Measurements from ENCODE around the gene ZFYVE9. TPM values are rescaled to one million over a fixed set of nuclear protein-coding genes. Genes with fewer than 3 reads are reported as not detected.

Gene ZFYVE9
- total RNA-seq, 1 experiment from 2014 or later: 18.0 TPM

DNA sequence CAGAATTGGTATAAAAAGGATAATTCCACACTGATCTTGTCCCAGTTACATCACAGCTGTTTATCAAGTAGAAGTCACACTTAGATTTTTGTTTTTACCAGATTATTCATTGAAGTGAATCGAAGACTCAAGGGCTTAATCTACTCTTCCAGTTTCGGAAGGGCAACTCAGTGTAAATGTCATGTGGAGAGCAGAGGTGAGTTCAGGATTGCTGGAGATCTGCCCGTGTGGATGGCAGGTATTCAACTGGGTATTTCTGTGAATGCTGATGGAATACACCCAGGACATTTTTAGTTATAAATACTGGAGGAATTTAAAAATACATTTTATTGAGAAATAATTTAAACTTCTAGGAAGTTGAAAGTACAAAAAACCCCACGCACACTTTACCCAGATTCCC, 204.8 kb downstream of the ZFYVE9 start:
- no peaks in the 10 kb centered on the region for H3K27me3 ChIP-seq (ENCODE audit: control insufficient read depth, insufficient read depth, low read length)
- in situ Hi-C loops (cut with HindIII; ENCODE audit: low pct_unique_long_range_greater_than_20kb, low sequenced_read_pairs) (no loop called here), intact Hi-C loops (cut with micrococcal nuclease; ENCODE audit: unreplicated experiment) (no loop called here)
- ChIA-PET CTCF (no interaction called here), POLR2A (no interaction called here)
- H3K9me3 ChIP-seq (ENCODE audit: control insufficient read depth, insufficient read depth, low read depth, low read length): no peaks in the 10 kb centered on the region
- H3K4me3 ChIP-seq (ENCODE audit: low read depth in 2 of 2, low read length in 2 of 2): no peak overlapping the region
- H3K27ac ChIP-seq (ENCODE audit: low read length): no peak overlapping the region
- H3K36me3 ChIP-seq (ENCODE audit: control insufficient read depth, insufficient read depth, low read length): no peaks in the 10 kb centered on the region
- H3K4me1 ChIP-seq (ENCODE audit: control insufficient read depth, insufficient read depth, low read length): no peaks in the 10 kb centered on the region
- TF ChIP-seq SIN3A (IDR thresholded peaks at IDR 0.05; ENCODE audit: borderline replicate concordance, insufficient read depth, low read depth, low read length): no peak
- TF ChIP-seq TCF7L2 (IDR thresholded peaks at IDR 0.05; ENCODE audit: low read depth, low read length): no peak
- TF ChIP-seq, protein P1, sequence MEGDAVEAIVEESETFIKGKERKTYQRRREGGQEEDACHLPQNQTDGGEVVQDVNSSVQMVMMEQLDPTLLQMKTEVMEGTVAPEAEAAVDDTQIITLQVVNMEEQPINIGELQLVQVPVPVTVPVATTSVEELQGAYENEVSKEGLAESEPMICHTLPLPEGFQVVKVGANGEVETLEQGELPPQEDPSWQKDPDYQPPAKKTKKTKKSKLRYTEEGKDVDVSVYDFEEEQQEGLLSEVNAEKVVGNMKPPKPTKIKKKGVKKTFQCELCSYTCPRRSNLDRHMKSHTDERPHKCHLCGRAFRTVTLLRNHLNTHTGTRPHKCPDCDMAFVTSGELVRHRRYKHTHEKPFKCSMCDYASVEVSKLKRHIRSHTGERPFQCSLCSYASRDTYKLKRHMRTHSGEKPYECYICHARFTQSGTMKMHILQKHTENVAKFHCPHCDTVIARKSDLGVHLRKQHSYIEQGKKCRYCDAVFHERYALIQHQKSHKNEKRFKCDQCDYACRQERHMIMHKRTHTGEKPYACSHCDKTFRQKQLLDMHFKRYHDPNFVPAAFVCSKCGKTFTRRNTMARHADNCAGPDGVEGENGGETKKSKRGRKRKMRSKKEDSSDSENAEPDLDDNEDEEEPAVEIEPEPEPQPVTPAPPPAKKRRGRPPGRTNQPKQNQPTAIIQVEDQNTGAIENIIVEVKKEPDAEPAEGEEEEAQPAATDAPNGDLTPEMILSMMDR (IDR thresholded peaks at IDR 0.05): no peak
- TF ChIP-seq POLR2AphosphoS5 (IDR thresholded peaks at IDR 0.05; ENCODE audit: low read depth, low read length): no peak
- TF ChIP-seq, protein P2, sequence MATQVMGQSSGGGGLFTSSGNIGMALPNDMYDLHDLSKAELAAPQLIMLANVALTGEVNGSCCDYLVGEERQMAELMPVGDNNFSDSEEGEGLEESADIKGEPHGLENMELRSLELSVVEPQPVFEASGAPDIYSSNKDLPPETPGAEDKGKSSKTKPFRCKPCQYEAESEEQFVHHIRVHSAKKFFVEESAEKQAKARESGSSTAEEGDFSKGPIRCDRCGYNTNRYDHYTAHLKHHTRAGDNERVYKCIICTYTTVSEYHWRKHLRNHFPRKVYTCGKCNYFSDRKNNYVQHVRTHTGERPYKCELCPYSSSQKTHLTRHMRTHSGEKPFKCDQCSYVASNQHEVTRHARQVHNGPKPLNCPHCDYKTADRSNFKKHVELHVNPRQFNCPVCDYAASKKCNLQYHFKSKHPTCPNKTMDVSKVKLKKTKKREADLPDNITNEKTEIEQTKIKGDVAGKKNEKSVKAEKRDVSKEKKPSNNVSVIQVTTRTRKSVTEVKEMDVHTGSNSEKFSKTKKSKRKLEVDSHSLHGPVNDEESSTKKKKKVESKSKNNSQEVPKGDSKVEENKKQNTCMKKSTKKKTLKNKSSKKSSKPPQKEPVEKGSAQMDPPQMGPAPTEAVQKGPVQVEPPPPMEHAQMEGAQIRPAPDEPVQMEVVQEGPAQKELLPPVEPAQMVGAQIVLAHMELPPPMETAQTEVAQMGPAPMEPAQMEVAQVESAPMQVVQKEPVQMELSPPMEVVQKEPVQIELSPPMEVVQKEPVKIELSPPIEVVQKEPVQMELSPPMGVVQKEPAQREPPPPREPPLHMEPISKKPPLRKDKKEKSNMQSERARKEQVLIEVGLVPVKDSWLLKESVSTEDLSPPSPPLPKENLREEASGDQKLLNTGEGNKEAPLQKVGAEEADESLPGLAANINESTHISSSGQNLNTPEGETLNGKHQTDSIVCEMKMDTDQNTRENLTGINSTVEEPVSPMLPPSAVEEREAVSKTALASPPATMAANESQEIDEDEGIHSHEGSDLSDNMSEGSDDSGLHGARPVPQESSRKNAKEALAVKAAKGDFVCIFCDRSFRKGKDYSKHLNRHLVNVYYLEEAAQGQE (IDR thresholded peaks at IDR 0.05; ENCODE audit: insufficient read depth in 1 of 2, low read depth in 2 of 2, low read length in 1 of 2): no peak
- DNase-seq (ENCODE audit: low read depth, low spot score): no peak
- BruUV-seq (replicated peaks): no TSS peak
- no peak for ATAC-seq

DNA sequence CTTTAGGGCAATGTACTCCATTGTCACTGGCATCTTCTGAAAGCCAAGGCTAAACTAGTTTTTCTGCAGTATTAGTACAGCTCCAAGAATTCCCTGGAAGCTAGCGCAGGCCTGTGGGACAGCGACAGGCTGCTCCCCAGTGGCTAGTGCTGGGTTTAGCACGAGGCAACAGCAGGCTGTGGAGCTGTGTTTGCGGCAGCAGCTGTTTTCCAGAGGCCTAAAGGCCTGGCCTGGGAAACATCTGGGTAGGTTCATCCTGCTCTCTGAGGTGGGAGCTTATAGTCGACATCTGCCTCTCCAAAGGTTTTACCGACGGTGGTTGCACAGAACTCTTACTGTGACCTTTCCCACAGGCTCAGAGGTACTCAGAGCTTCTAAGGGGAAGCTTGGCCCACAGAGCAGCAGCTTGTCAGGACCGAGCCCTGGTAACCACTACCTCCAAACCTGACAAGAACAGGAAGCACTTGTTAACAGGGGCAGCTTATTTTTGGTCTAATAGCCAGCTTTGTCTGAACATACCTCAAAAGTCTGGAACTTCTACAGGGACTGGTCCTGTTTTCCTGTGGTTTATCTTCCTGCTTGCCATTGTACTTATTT, 206.9 kb downstream of the ZFYVE9 start:
- H3K27ac ChIP-seq (ENCODE audit: low read length): no peak overlapping the region
- BruUV-seq (replicated peaks): no TSS peak
- in situ Hi-C loops (cut with HindIII; ENCODE audit: low pct_unique_long_range_greater_than_20kb, low sequenced_read_pairs) (no loop called here), intact Hi-C loops (cut with micrococcal nuclease; ENCODE audit: unreplicated experiment) (no loop called here)
- ATAC-seq: peak; percentile 88
- no peaks in the 10 kb centered on the region for H3K9me3 ChIP-seq (ENCODE audit: control insufficient read depth, insufficient read depth, low read depth, low read length)
- no peak for DNase-seq (ENCODE audit: low read depth, low spot score)
- no peak for TF ChIP-seq TCF7L2 (IDR thresholded peaks at IDR 0.05; ENCODE audit: low read depth, low read length)
- TF ChIP-seq, protein P1 (IDR thresholded peaks at IDR 0.05): no peak
- no peak for TF ChIP-seq POLR2AphosphoS5 (IDR thresholded peaks at IDR 0.05; ENCODE audit: low read depth, low read length)
- no peak for TF ChIP-seq SIN3A (IDR thresholded peaks at IDR 0.05; ENCODE audit: borderline replicate concordance, insufficient read depth, low read depth, low read length)
- TF ChIP-seq, protein P2 (IDR thresholded peaks at IDR 0.05; ENCODE audit: insufficient read depth in 1 of 2, low read depth in 2 of 2, low read length in 1 of 2): no peak
- no peaks in the 10 kb centered on the region for H3K4me1 ChIP-seq (ENCODE audit: control insufficient read depth, insufficient read depth, low read length)
- ChIA-PET CTCF (interaction anchor here (0.5 to 0.6 kb wide), 3 partner anchors 21 to 205 kb away, joined by 3 read pairs; no protein-coding TSS in a partner anchor), POLR2A (no interaction called here)
- no peaks in the 10 kb centered on the region for H3K27me3 ChIP-seq (ENCODE audit: control insufficient read depth, insufficient read depth, low read length)
- 0 out of 2 replicates have a peak, but pooled peaks cover 3% of the 10 kb centered on the region for H3K36me3 ChIP-seq (ENCODE audit: control insufficient read depth, insufficient read depth, low read length)
- no peak overlapping the region for H3K4me3 ChIP-seq (ENCODE audit: low read depth in 2 of 2, low read length in 2 of 2)
